ENCODE data around the gene CP. TPM values are rescaled to one million over a fixed set of nuclear protein-coding genes. Genes with fewer than 3 reads are reported as not detected.

CP gene
- total and polyA plus RNA-seq, 9 of the 15 experiments (the other 6 are each of a cell fraction or from before 2014, with no cell fraction given) = 0.30 to 0.75 TPM; not detected in 7

GRCh38 chr3:149129326-149130205 lies 92.1 kb downstream of the CP start, which contains the start of gene HPS3 (continued):
- TF ChIP-seq ZNF311 (CRISPR knock-in tag; IDR thresholded peaks at IDR 0.05) = no peak
- TF ChIP-seq CREB3 (tag; conservative IDR thresholded peaks at IDR 0.05; ENCODE audit: low read depth) = no peak
- TF ChIP-seq SIX5 (IDR thresholded peaks at IDR 0.05; ENCODE audit: borderline replicate concordance in 1 of 2, insufficient read depth in 1 of 2, low read depth in 1 of 2, low read length in 2 of 2) = no peak
- TF ChIP-seq CBFA2T2 (conservative IDR thresholded peaks at IDR 0.05) = peak; percentile 64
- TF ChIP-seq SLC30A9 (CRISPR knock-in tag; IDR thresholded peaks at IDR 0.05) = no peak
- peak; percentile 77 for TF ChIP-seq HMGN3 (IDR thresholded peaks at IDR 0.05; ENCODE audit: borderline replicate concordance, extremely low read depth, insufficient read length, low read depth, low read length)
- no peak for TF ChIP-seq ZNF347 (CRISPR knock-in tag; IDR thresholded peaks at IDR 0.05; ENCODE audit: low read depth)
- TF ChIP-seq FOXA1 (IDR thresholded peaks at IDR 0.05; ENCODE audit: borderline replicate concordance) = no peak
- TF ChIP-seq SP2 (IDR thresholded peaks at IDR 0.05; ENCODE audit: extremely low read depth, low read depth, low read length, poor library complexity, severe bottlenecking) = no peak
- TF ChIP-seq NR0B1 (IDR thresholded peaks at IDR 0.05; ENCODE audit: partially characterized antibody) = no peak
- peak; percentile 51 for TF ChIP-seq C11orf30 (IDR thresholded peaks at IDR 0.05; ENCODE audit: low read depth)
- TF ChIP-seq U2AF2 (optimal IDR thresholded peaks at IDR 0.05; ENCODE audit: low read depth, low read length) = no peak
- TF ChIP-seq NR2C1 (IDR thresholded peaks at IDR 0.05) = no peak
- 0 out of 2 replicates have a peak, but pooled peaks have one; percentile 11 for TF ChIP-seq NR2C1 (tag; IDR thresholded peaks at IDR 0.05)
- TF ChIP-seq TAF15 (IDR thresholded peaks at IDR 0.05; ENCODE audit: low read depth, low read length) = no peak
- no peak for TF ChIP-seq ZEB2 (IDR thresholded peaks at IDR 0.05)
- 0 out of 2 replicates have a peak, but pooled peaks have one; percentile 13 for TF ChIP-seq ZNF830 (CRISPR knock-in tag; IDR thresholded peaks at IDR 0.05)
- no peak for TF ChIP-seq PHB2 (IDR thresholded peaks at IDR 0.05; ENCODE audit: low read depth)
- TF ChIP-seq RHOXF2B (CRISPR knock-in tag; conservative IDR thresholded peaks at IDR 0.05) = no peak
- TF ChIP-seq PBX2 (CRISPR knock-in tag; IDR thresholded peaks at IDR 0.05; ENCODE audit: low read depth) = no peak
- no peak for TF ChIP-seq PBX2 (tag; conservative IDR thresholded peaks at IDR 0.05; ENCODE audit: low read depth)
- no peak for TF ChIP-seq IRF9 (tag; IDR thresholded peaks at IDR 0.05)
